OCI-LY1 (cell line): ENCODE results near the gene ANKRD55.

Experiments
- EZH2 ChIP-seq: fragments of 200-600 bp; sonication (generic), shearing (Covaris generic); IDR thresholded peaks from 2 replicates; pipeline ENCODE4 v1.8.0; 2017; ENCODE audit warnings: borderline replicate concordance, mixed run types, mild to moderate bottlenecking, antibody characterized with exemption, low read length, moderate library complexity, mixed read lengths
- TF ChIP-seq, protein P1 (sequence below): fragments of 200-600 bp; sonication (generic), shearing (Covaris generic); IDR thresholded peaks from 2 replicates; pipeline ENCODE4 v1.5.1; 2017; ENCODE audit warnings: mild to moderate bottlenecking, antibody characterized with exemption, low read length, moderate library complexity, mixed read lengths

DNA sequence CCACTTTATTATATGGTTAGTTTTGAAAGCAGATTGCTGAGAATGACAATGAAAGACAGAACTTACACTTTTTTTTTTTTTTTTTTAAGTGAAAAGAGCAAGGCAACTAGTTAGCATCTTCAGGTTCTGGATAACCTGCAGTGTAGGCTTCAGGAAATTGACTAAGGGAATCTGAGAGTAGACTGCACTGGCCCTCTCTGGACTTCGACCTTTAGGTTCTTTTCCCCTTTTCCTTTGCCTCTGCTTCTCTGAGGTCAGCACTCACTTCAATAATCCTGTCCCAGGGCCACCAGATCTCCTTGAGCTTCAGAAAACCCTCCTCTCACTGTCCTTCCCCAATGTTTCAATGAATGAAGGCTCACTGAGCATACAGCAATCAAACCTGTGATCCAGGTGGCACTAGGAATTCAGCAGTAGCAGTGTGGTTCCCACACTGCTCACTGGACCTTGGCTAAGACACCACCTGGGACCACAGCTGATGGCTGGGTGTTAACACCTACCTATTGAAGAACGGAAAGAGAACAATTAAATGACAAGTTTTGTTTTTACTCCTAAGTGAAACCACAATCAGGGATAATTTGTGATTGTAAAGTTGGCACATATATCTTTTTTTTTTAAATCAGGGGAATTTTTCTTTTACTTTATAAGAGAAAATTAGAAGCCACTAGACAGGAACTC, 152.6 kb downstream of the ANKRD55 start:
- TF ChIP-seq EZH2: no peak
- TF ChIP-seq, protein P1, sequence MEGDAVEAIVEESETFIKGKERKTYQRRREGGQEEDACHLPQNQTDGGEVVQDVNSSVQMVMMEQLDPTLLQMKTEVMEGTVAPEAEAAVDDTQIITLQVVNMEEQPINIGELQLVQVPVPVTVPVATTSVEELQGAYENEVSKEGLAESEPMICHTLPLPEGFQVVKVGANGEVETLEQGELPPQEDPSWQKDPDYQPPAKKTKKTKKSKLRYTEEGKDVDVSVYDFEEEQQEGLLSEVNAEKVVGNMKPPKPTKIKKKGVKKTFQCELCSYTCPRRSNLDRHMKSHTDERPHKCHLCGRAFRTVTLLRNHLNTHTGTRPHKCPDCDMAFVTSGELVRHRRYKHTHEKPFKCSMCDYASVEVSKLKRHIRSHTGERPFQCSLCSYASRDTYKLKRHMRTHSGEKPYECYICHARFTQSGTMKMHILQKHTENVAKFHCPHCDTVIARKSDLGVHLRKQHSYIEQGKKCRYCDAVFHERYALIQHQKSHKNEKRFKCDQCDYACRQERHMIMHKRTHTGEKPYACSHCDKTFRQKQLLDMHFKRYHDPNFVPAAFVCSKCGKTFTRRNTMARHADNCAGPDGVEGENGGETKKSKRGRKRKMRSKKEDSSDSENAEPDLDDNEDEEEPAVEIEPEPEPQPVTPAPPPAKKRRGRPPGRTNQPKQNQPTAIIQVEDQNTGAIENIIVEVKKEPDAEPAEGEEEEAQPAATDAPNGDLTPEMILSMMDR: no peak
